Spleen (tissue), 7 donors: ENCODE results near the gene NFASC.

ENCODE experiments used
- POLR2A ChIP-seq, 3 donors: fragments of 450-650 bp; IDR thresholded peaks; one replicate each; pipeline ENCODE4 v1.5.1; 2017; ENCODE audit warnings: antibody characterized with exemption in 3 of 3, mild to moderate bottlenecking in 1 of 3
- TF ChIP-seq, protein P1 (sequence below), 11 experiments: fragments of 200-600 bp in 7 of 11; fragments of 450-650 bp in 4 of 11; sonication (generic) in 4 of 11; IDR thresholded peaks in 8 of 11; conservative IDR thresholded peaks in 3 of 11; 1 replicate in 7 of 11; 2 replicates in 4 of 11; pipeline versions ENCODE4 v1.4.0 to v1.8.0; 2016 to 2021; ENCODE audit warnings: antibody characterized with exemption in 11 of 11, inconsistent platforms in 4 of 11, mild to moderate bottlenecking in 1 of 11
- donor health status: DM: no; HTN: no; CAD: no; lungs with moderate emphysema.
- donor health status: DM: no; HTN: no; CAD: no.
- donor health status: DM: no; HTN: no; CAD: no.

- TF ChIP-seq, protein P1, sequence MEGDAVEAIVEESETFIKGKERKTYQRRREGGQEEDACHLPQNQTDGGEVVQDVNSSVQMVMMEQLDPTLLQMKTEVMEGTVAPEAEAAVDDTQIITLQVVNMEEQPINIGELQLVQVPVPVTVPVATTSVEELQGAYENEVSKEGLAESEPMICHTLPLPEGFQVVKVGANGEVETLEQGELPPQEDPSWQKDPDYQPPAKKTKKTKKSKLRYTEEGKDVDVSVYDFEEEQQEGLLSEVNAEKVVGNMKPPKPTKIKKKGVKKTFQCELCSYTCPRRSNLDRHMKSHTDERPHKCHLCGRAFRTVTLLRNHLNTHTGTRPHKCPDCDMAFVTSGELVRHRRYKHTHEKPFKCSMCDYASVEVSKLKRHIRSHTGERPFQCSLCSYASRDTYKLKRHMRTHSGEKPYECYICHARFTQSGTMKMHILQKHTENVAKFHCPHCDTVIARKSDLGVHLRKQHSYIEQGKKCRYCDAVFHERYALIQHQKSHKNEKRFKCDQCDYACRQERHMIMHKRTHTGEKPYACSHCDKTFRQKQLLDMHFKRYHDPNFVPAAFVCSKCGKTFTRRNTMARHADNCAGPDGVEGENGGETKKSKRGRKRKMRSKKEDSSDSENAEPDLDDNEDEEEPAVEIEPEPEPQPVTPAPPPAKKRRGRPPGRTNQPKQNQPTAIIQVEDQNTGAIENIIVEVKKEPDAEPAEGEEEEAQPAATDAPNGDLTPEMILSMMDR (IDR thresholded peaks at IDR 0.05 in 8 of 11, conservative IDR thresholded peaks at IDR 0.05 in 3 of 11) = no peak
- no peak for TF ChIP-seq POLR2A (IDR thresholded peaks at IDR 0.05)
These were observed 141.9 kb downstream of the NFASC start for GRCh38 chr1:205012391-205013140.
